HepG2 (cell line): Measurements from ENCODE around the gene IL17D. TPM values are rescaled to one million over a fixed set of nuclear protein-coding genes. Genes with fewer than 3 reads are reported as not detected.
"Not testable (repeated sequence)": the region's sequence is repeated elsewhere in the genome, so short reads cannot be mapped to it uniquely, and the experiment has no call there.

Experiments used
- ATAC-seq: fragments of 200-7000 bp; cut with Tn5 transposase; 3 replicates; pipeline ENCODE4 v1.9.1; 2020; ENCODE audit warnings: mild to moderate bottlenecking, moderate library complexity
- BruUV-seq: library from RNA; stranded (reverse); fragments of 400-500 nt; replicated peaks from 2 replicates; lab custom pipeline; 2021; lab: Mats Ljungman, UMichigan
- CTCF ChIA-PET: fragments of 300-600 bp; formaldehyde crosslinking; extraction: SDS; loops from one replicate; lab custom pipeline; 2021; ENCODE audit warnings: low total read pairs, inconsistent platforms, low intra/inter-chr PET ratio; lab: Yijun Ruan, JAX
- POLR2A ChIA-PET: fragments of 350-600 bp; sonication (Branson Sonifier 250); formaldehyde crosslinking; loops from one replicate; lab custom pipeline; 2020; ENCODE audit warnings: antibody characterized with exemption, inconsistent platforms; lab: Yijun Ruan, JAX
- DNase-seq: peaks from one replicate; pipeline ENCODE4 v3.0.0-alpha.2; 2015; ENCODE audit warnings: low spot score
- FAIRE-seq: peaks from 3 replicates; lab custom pipeline; 2011; peaks lifted over from hg19 to GRCh38; lab: Jason Lieb, UNC
- H2AFZ ChIP-seq: one replicate; pipeline ENCODE4 v1.6.1; 2011; ENCODE audit warnings: low read length, inconsistent platforms
- H3K27ac ChIP-seq: fragments of 300-600 bp; 3 replicates; pipeline ENCODE4 v1.8.0; 2011; ENCODE audit warnings: mixed run types, mild to moderate bottlenecking, mixed read lengths, low read length, inconsistent platforms; ENCODE audit not compliant: insufficient read depth; ENCODE audit errors: extremely low read length
- H3K27me3 ChIP-seq, 2 experiments: fragments of 200-600 bp in 1 of 2; 2 replicates in 1 of 2; 3 replicates in 1 of 2; pipeline versions ENCODE4 v1.6.0 to v1.8.0; 2011; ENCODE audit warnings: low read length in 2 of 2, mild to moderate bottlenecking in 2 of 2, moderate library complexity in 2 of 2, inconsistent platforms in 1 of 2; ENCODE audit not compliant: insufficient read depth in 2 of 2, control insufficient read depth in 1 of 2
- H3K36me3 ChIP-seq, 2 experiments: fragments of 200-600 bp in 1 of 2; replicated peaks in 1 of 2; 2 replicates in 1 of 2; 3 replicates in 1 of 2; pipeline versions ENCODE4 v1.5.1 to v1.8.0; 2011; ENCODE audit warnings: low read length in 2 of 2, inconsistent platforms in 1 of 2; ENCODE audit not compliant: insufficient read depth in 2 of 2, control insufficient read depth in 1 of 2
- H3K4me1 ChIP-seq: 2 replicates; pipeline ENCODE4 v1.5.1; 2012; ENCODE audit warnings: low read length, inconsistent platforms; ENCODE audit not compliant: insufficient read depth
- H3K4me2 ChIP-seq: 2 replicates; pipeline ENCODE4 v1.6.0; 2011; ENCODE audit warnings: low read depth, low read length, inconsistent platforms
- H3K4me3 ChIP-seq, 3 experiments: fragments of 200-600 bp in 1 of 3; sonication (generic), shearing (Covaris generic) in 1 of 3; replicated peaks in 1 of 3; 2 replicates each; pipeline ENCODE4 v1.5.1; 2011 to 2016; ENCODE audit warnings: low read length in 3 of 3, inconsistent platforms in 2 of 3, low read depth in 2 of 3, mild to moderate bottlenecking in 2 of 3, control low read depth in 1 of 3, mixed read lengths in 1 of 3; ENCODE audit not compliant: insufficient read depth in 1 of 3
- H3K79me2 ChIP-seq: one replicate; pipeline ENCODE4 v1.6.1; 2011; ENCODE audit warnings: low read length, inconsistent platforms; ENCODE audit not compliant: insufficient read depth
- H3K9ac ChIP-seq: 2 replicates; pipeline ENCODE4 v1.6.0; 2011; ENCODE audit warnings: mild to moderate bottlenecking, low read depth, low read length, inconsistent platforms; ENCODE audit not compliant: insufficient read depth
- H3K9me3 ChIP-seq: 2 replicates; pipeline ENCODE4 v1.5.1; 2012; ENCODE audit warnings: mild to moderate bottlenecking, low read length
- H4K20me1 ChIP-seq: 2 replicates; pipeline ENCODE4 v1.6.0; 2011; ENCODE audit warnings: inconsistent platforms, mild to moderate bottlenecking, low read length, moderate library complexity; ENCODE audit not compliant: insufficient read depth
- ATF1 ChIP-seq: IDR thresholded peaks from 2 replicates; pipeline ENCODE4 v1.6.1; 2016; ENCODE audit warnings: mild to moderate bottlenecking, control low read depth
- CENPBD1 ChIP-seq: sonication (generic); formaldehyde crosslinking; IDR thresholded peaks from 2 replicates; pipeline ENCODE4 v1.8.0; 2022; ENCODE audit warnings: missing genetic modification reagents, low read depth, mild to moderate bottlenecking, borderline replicate concordance
- EED ChIP-seq: sonication (generic); formaldehyde crosslinking; IDR thresholded peaks from 2 replicates; pipeline ENCODE4 v1.5.0; 2020; ENCODE audit warnings: mild to moderate bottlenecking, missing genetic modification reagents
- FOXO1 ChIP-seq: sonication (generic); formaldehyde crosslinking; IDR thresholded peaks from 2 replicates; pipeline ENCODE4 v1.4.0; 2020; ENCODE audit warnings: missing genetic modification reagents
- GFI1 ChIP-seq: sonication (generic); formaldehyde crosslinking; IDR thresholded peaks from 2 replicates; pipeline ENCODE4 v1.5.0; 2020; ENCODE audit warnings: missing genetic modification reagents, mild to moderate bottlenecking, borderline replicate concordance
- HNRNPLL ChIP-seq: fragments of 200-400 bp; formaldehyde crosslinking; IDR thresholded peaks from 2 replicates; pipeline ENCODE4 v1.6.1; 2017; ENCODE audit warnings: mild to moderate bottlenecking, low read depth, low read length; ENCODE audit not compliant: poor library complexity, severe bottlenecking
- RARG ChIP-seq: sonication (generic); formaldehyde crosslinking; IDR thresholded peaks from 2 replicates; pipeline ENCODE4 v1.4.0; 2020; ENCODE audit warnings: low read depth, mild to moderate bottlenecking, missing genetic modification reagents
- SP2 ChIP-seq: sonication (generic); formaldehyde crosslinking; IDR thresholded peaks from 2 replicates; pipeline ENCODE4 v1.5.1; 2020; ENCODE audit warnings: mild to moderate bottlenecking, missing genetic modification reagents
- ZNF572 ChIP-seq: sonication (generic); formaldehyde crosslinking; IDR thresholded peaks from 2 replicates; pipeline ENCODE4 v1.5.1; 2020; ENCODE audit warnings: mild to moderate bottlenecking, missing genetic modification reagents
- WGBS: methylation state at CpG from one replicate; pipeline ENCODE4 v1.1.6; 2017; ENCODE audit warnings: low lambda C conversion rate; 5-methylcytosine and 5-hydroxymethylcytosine counted together
- in situ Hi-C: cut with HindIII; loops from 2 replicates; pipeline ENCODE4 v1.10.0; 2017; ENCODE audit warnings: low pct_unique_long_range_greater_than_20kb; ENCODE audit not compliant: extremely low pct_ligation_motif_present
- intact Hi-C: fragments of 100-400 bp; cut with micrococcal nuclease; formaldehyde crosslinking; loops from one replicate; pipeline ENCODE4 v1.10.0; 2022; ENCODE audit not compliant: unreplicated experiment
- polyA plus RNA-seq, 8 experiments: library from polyadenylated mRNA; depleted of rRNA in 3 of 8; stranded (reverse) in 7 of 8; unstranded in 1 of 8; fragments of >200 nt; fragmentation: Illumina TruSeq in 4 of 8; extraction: Trizol in 4 of 8; gene quantifications; 2 replicates each; pipeline versions ENCODE4 v1.2.1 to v1.2.3, GENCODE V29; 2011 to 2016; ENCODE audit warnings: low read depth in 4 of 8, missing spikeins in 1 of 8, mixed read lengths in 1 of 8; ENCODE audit not compliant: insufficient read depth in 1 of 8
- total RNA-seq, 5 experiments: library from RNA; depleted of rRNA; stranded (reverse); fragments of >200 nt; fragmentation: Illumina TruSeq; extraction: Trizol; gene quantifications; 2 replicates each; pipeline ENCODE4 v1.2.3, GENCODE V29; 2016; ENCODE audit warnings: low read depth in 1 of 5
- TF ChIP-seq, protein P1 (sequence below): sonication (generic); formaldehyde crosslinking; IDR thresholded peaks from 2 replicates; pipeline ENCODE4 v1.4.0; 2020; ENCODE audit warnings: missing genetic modification reagents
- TF ChIP-seq, protein P2 (sequence below): sonication (generic); formaldehyde crosslinking; conservative IDR thresholded peaks from 2 replicates; pipeline ENCODE4 v1.8.0; 2022; ENCODE audit warnings: mild to moderate bottlenecking, moderate library complexity, missing genetic modification reagents

The IL17D gene
- total and polyA plus RNA-seq, 2 of the 13 experiments (the other 11 are each of a cell fraction or from before 2014, with no cell fraction given), result 1.1 to 2.2 TPM

DNA sequence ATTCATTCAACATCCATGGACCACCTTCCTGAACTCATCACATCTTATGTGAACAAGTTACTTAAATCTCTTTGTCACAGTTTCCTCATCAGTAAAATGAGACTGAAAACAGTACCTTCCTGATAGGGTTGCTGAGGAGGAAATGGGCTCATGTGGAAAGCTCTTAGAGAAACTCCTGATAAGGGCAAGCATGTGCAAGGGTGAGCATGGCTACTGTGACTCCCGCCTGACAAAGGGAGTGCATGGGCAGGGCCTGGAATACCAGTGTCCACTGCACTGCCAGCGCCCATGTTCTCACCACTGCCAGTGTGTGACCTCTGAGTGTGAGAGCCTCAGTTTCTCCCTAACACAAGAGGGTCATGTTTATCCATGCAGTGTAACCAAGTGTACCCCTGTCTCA is 27.3 kb upstream of the IL17D start:
- TF ChIP-seq GFI1 (CRISPR knock-in tag) (no peak), EED (CRISPR knock-in tag) (no peak), SP2 (CRISPR knock-in tag) (no peak), CENPBD1 (CRISPR knock-in tag) (no peak), ATF1 (CRISPR knock-in tag) (no peak), HNRNPLL (no peak), ZNF572 (CRISPR knock-in tag) (no peak), RARG (CRISPR knock-in tag) (no peak), FOXO1 (CRISPR knock-in tag) (no peak)
- TF ChIP-seq, protein P1, sequence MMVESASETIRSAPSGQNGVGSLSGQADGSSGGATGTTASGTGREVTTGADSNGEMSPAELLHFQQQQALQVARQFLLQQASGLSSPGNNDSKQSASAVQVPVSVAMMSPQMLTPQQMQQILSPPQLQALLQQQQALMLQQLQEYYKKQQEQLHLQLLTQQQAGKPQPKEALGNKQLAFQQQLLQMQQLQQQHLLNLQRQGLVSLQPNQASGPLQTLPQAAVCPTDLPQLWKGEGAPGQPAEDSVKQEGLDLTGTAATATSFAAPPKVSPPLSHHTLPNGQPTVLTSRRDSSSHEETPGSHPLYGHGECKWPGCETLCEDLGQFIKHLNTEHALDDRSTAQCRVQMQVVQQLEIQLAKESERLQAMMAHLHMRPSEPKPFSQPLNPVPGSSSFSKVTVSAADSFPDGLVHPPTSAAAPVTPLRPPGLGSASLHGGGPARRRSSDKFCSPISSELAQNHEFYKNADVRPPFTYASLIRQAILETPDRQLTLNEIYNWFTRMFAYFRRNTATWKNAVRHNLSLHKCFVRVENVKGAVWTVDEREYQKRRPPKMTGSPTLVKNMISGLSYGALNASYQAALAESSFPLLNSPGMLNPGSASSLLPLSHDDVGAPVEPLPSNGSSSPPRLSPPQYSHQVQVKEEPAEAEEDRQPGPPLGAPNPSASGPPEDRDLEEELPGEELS (CRISPR knock-in tag), result no peak
- TF ChIP-seq, protein P2, sequence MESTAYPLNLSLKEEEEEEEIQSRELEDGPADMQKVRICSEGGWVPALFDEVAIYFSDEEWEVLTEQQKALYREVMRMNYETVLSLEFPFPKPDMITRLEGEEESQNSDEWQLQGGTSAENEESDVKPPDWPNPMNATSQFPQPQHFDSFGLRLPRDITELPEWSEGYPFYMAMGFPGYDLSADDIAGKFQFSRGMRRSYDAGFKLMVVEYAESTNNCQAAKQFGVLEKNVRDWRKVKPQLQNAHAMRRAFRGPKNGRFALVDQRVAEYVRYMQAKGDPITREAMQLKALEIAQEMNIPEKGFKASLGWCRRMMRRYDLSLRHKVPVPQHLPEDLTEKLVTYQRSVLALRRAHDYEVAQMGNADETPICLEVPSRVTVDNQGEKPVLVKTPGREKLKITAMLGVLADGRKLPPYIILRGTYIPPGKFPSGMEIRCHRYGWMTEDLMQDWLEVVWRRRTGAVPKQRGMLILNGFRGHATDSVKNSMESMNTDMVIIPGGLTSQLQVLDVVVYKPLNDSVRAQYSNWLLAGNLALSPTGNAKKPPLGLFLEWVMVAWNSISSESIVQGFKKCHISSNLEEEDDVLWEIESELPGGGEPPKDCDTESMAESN (CRISPR knock-in tag), result no peak
- TF ChIP-seq, all 625 proteins: peak for 0
- no peak for ATAC-seq
- 94% methylated on average over 2 of the region's 2 CpGs for WGBS

DNA sequence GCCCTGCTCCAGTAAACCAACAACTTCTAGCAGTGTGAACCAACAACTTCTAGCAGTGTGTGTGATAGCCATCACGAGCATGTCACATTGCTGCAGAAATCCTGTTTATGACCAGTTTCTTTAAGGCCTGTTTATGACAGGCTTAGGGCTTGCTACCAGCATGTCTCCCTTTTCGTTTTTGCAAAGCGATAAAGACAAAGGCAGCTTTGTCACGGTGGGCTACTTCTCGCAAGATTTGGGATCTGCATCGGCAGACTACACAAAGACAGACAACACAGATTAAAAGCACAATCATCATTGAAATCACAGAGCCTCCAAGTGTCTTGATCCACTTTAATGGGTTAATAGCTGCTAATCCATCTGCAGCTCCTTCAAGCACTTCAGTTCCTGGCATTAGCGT is 24.9 kb upstream of the IL17D start:
- POLR2A ChIA-PET, H3K9ac ChIP-seq, H3K79me2 ChIP-seq, ATAC-seq, H2AFZ ChIP-seq, H3K4me2 ChIP-seq, CTCF ChIA-PET, DNase-seq, BruUV-seq, H3K27ac ChIP-seq, intact Hi-C loops, H3K36me3 ChIP-seq, H3K27me3 ChIP-seq, H3K4me3 ChIP-seq, FAIRE-seq, H3K9me3 ChIP-seq, H3K4me1 ChIP-seq, in situ Hi-C loops, H4K20me1 ChIP-seq: not testable (repeated sequence)
- WGBS, result 93% methylated on average over 7 of the region's 7 CpGs

More for the DNA sequence above, 27.3 kb upstream of the IL17D start:
- BruUV-seq, result no TSS peak
- Histone ChIP-seq H3K27ac (no peak overlapping the region), H3K4me1 (no peaks in the 10 kb centered on the region), H3K27me3 (no peaks in the 10 kb centered on the region), H4K20me1 (no peaks in the 10 kb centered on the region), H3K36me3 (peaks cover 0 to 3% of the 10 kb centered on the region in 2 experiments; a peak in 1 of 5 replicates), H2AFZ (no peak overlapping the region), H3K9me3 (no peaks in the 10 kb centered on the region), H3K4me2 (no peak overlapping the region), H3K9ac (no peak overlapping the region), H3K4me3 (no peak overlapping the region), H3K79me2 (no peaks in the 10 kb centered on the region)
- in situ Hi-C loops (no loop called here), intact Hi-C loops (no loop called here)
- POLR2A ChIA-PET, result no interaction called here
- CTCF ChIA-PET, result no interaction called here
- DNase-seq, result no peak
- no peak for FAIRE-seq
